GM18505 (cell line): ENCODE measurements around the gene SNX33.
"Not testable (repeated sequence)": the region's sequence is repeated elsewhere in the genome, so short reads cannot be mapped to it uniquely, and the experiment has no call there.

Experiments
- ATAC-seq: cut with Tn5 transposase; IDR thresholded peaks from one replicate; pipeline ENCODE4 v1.9.1; 2021; ENCODE audit not compliant: unreplicated experiment
- POLR2A ChIP-seq: IDR thresholded peaks from 4 replicates; pipeline ENCODE4 v1.6.1; 2011; ENCODE audit warnings: borderline replicate concordance; ENCODE audit not compliant: insufficient read depth, insufficient read length; ENCODE audit errors: extremely low read depth

The SNX33 gene

GRCh38 chr15:75694241-75695182, 46.8 kb downstream of the SNX33 start:
- no peak for TF ChIP-seq POLR2A
- no peak for ATAC-seq

GRCh38 chr15:75695220-75695619, 47.5 kb downstream of the SNX33 start:
- no peak for TF ChIP-seq POLR2A
- no peak for ATAC-seq

GRCh38 chr15:75695634-75696310, 48.1 kb downstream of the SNX33 start:
- ATAC-seq, result no peak
- TF ChIP-seq POLR2A, result no peak

DNA sequence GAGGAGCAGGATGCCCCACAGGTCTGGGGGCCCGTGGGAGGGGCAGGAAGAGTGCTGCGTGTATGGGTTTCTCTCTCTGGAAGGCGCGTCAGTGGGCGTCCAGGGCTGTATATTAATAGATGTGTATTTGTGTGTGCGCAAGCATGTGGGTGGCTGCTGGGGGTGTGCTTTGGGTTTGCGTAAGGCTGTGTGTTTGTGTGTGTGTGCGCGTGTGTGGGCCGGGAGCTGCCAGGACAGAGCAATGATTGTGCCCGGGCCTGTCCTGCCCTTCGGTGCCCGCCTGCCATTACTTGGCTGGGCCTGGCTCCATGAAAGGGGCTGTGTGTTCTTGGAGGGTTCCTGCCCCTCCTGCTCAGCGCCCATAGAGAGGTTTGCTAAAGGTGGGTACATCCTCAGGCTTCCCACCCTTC, 48.6 kb downstream of the SNX33 start:
- no peak for ATAC-seq
- TF ChIP-seq POLR2A, result no peak

- no peak for ATAC-seq
- no peak for TF ChIP-seq POLR2A
These were observed 49.1 kb downstream of the SNX33 start for GRCh38 chr15:75696854-75697259.

DNA sequence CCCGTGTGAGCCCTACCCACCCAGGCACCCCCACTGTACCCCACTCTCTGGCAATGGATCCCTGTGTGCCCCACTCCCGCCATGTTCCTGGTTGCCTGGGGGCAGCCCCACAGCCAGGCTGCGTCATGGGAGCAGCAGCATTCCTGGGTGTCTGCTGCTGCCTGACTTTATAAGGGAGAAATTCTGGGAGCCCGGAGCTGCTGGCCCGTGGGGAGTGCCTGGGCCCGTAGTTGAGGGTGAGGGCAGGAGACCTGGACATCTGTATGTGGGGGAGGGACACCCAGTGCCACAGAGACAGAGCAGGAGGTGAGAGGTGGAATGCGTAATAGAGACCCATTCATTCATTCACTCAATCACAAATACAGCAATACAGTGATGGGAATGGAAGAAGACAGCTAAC, 49.8 kb downstream of the SNX33 start:
- TF ChIP-seq POLR2A, result no peak
- no peak for ATAC-seq

DNA sequence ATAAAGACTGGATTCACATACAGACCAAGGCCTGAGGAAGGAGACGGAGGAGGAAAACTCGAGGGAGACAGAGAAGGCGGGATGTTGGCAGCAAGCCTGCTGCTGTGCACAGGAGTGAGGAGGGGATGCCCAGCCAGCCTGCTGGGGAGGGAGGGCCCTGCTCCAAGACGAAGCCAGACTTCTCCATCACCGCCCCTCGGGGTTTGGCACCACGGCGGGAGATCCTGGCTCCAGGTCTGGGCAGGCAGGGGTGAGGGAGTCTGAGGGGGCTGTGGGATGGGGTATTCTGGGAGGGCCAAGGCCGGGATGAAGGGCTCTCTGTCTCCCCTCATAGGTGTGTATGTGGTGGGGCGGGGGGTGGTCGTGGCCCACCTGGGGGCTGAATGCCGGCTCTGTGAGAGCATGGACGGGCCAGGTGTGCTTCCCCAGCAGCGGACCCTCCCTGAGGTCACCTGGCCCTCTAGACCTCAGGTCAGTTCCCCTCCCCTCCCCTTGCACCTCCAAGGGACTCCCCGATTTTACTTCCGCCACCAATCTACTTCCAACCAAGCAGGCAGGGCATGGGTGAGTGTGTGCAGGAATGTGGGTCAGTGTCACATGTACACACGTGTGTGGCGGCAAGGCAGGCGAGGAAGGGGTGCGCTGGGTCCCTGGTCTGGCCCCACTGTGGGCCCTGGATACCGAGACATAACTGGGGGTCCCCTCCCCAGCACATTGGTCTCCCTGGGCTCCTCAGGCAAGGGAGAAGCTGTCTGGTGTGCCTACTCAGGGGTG, 50.4 kb downstream of the SNX33 start:
- not testable (repeated sequence) for ATAC-seq

GRCh38 chr15:75699517-75699916, 51.8 kb downstream of the SNX33 start:
- not testable (repeated sequence) for ATAC-seq

DNA sequence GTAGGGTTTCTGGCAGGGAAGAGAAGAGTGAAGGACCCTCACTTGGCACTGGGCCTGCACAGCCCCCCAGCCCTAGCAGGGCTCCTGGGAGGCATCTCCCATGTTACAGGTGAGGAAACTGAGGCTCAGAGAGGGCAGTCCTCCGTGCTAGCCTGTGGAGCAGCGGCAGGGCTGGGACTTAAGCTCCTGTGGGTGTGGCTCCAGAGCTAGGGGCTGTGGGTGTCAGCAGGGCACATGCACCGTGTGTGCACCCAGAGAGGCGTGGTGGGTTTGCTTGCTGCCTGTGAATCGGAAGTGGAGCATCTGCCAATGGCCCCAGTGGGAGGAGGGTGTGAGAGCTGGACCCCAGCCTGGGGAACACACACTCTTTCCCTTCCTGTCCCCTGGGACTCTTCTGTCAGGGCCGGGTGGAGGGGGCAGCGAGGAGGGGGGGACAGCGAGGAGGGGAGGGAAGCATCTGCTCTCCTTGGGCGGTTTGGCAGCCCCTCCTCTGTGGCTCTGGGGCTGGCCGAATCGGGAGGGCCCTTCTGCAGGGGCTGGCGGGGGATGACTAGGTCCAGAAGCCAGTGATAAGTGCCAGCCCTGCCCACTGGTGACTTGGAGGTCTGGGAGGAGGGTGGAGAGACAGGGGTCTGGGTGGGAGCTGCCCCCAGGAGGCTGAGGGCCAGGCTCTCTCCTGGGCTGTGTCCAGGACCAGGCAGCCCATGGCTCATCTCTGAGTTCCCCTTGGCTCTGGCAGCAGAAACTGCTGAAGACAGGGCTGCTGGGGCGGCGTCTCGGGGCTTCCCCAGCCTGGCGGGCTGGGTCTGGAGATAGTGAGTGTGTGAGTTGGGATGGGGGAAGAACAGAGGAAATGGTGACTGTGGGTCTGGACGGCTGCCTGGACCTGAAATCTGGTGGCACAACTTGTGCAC, 52.5 kb downstream of the SNX33 start:
- peak; percentile 42 for ATAC-seq

DNA sequence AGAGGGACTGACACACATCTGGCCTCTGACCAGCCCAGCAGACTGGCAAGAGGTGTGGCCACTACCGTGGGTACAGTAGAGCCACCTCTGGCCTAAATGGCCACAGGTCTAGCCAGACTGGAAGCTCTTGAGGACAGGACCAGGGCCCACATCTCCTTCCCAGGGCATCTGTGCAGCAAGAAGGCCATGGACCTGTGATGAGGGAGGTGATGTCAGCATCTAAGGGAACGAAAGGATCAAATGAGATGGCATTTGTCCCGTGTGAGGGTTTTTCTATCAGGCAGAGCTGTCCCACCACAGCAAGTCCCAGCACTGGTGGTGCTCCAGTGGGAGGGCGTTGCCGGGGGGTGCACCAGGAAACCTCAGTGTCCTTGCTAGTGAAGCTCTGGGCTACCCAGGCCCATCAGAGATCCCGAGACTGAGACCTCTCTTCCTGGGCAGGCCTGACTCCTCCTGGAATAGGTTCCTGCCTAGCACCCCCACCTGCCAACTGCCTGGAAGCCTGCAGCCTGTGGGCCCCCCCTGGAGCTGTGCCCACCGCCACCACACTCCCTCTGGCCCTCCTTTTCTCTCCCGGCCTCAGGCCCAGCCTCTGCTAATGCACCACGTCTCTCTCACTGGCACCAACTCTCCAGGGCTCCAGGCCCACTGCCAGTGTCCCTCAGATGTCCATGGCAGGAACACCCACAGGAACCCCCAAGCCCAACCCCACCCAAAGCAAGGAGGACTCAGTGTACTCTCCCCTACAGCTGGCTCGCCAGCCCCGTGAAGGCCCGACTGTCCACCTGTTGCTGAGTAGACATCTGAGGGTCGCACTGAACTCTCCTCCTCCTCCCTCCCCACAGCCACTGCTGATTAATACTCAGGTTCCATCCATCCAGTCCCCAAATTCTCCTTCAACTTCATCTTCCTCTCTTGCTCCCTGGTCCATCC, 53.6 kb downstream of the SNX33 start:
- ATAC-seq, result not testable (repeated sequence)

- ATAC-seq, result no peak
- TF ChIP-seq POLR2A, result no peak
These were observed 54.7 kb downstream of the SNX33 start for GRCh38 chr15:75702436-75702835.

DNA sequence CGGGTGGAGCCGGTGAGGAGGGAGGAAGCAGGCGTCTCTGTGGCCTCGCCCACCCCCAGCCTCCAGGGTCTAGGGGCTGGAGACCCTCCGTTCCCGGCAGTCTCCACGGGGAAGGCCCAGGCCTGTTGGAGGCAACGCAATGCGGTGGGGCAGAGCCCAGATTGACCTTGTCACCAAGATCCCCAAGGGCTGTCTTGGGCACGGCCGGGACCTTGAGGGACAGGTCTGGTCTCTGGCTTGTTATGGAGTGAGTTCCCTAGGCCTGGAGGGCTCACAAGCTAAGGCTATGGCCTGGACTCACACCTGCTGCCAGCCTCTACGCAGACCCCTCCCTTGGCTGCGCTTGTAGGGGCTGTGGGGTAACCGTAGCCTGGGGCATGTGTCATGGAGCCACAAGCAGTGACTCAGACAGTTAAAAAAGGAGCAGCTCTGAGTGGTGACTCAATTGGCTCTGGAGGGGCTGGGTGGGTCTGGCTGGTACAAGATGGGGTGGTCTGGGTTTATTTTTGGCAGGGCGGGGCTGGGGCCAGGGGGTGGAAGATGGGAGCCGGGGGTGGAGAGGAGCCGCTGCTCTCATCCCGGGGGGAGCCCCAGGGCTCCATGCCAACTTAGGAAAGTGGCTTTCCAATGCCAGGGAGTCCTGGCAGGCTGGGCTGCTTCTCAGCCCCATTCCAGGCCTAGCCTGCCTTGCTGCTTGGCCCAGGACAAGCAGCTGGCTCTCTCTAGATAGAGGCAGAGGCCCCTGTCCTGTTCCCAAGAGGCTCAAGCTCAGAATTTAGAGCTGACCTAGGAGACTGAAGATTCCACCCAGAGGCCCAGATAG, 55.9 kb downstream of the SNX33 start:
- not testable (repeated sequence) for ATAC-seq
